ENCODE data around the gene ATXN1.

Gene ATXN1

GRCh38 chr6:16578695-16579285, 182.5 kb downstream of the ATXN1 start:
- no peak for DNase-seq (ENCODE audit: extremely low read depth, low read depth)
- TF ChIP-seq, protein P1, sequence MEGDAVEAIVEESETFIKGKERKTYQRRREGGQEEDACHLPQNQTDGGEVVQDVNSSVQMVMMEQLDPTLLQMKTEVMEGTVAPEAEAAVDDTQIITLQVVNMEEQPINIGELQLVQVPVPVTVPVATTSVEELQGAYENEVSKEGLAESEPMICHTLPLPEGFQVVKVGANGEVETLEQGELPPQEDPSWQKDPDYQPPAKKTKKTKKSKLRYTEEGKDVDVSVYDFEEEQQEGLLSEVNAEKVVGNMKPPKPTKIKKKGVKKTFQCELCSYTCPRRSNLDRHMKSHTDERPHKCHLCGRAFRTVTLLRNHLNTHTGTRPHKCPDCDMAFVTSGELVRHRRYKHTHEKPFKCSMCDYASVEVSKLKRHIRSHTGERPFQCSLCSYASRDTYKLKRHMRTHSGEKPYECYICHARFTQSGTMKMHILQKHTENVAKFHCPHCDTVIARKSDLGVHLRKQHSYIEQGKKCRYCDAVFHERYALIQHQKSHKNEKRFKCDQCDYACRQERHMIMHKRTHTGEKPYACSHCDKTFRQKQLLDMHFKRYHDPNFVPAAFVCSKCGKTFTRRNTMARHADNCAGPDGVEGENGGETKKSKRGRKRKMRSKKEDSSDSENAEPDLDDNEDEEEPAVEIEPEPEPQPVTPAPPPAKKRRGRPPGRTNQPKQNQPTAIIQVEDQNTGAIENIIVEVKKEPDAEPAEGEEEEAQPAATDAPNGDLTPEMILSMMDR (IDR thresholded peaks at IDR 0.05; ENCODE audit: low read depth, low read length, missing control alignments): no peak
- no peak overlapping the region for H3K4me3 ChIP-seq (replicated peaks; ENCODE audit: low read depth, low read length)

GRCh38 chr6:16576451-16577368, 184.6 kb downstream of the ATXN1 start:
- TF ChIP-seq, protein P1 (IDR thresholded peaks at IDR 0.05; ENCODE audit: low read depth, low read length, missing control alignments): no peak
- no peak for DNase-seq (ENCODE audit: extremely low read depth, low read depth)
- no peak overlapping the region for H3K4me3 ChIP-seq (replicated peaks; ENCODE audit: low read depth, low read length)

DNA sequence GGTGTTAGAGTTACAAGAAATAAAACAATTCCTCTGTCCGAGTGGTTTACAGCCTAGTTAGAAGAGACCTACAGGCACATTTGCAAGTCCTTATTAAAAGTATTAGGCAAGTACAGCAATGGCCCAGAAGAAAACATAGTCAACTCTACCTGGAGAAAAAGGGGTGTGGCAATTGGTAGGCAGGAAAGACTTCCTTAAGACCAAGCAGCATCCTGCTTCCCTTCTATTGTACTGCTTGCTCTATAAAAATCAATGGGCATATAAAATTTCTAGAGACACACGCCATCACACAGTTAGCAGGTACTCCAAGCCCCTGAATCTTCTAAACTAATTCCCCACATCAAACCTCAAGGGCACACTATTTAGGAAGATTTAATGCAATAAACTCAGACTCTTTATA, 185.6 kb downstream of the ATXN1 start:
- TF ChIP-seq, protein P1 (IDR thresholded peaks at IDR 0.05; ENCODE audit: low read depth, low read length, missing control alignments): no peak
- DNase-seq (ENCODE audit: extremely low read depth, low read depth): no peak
- H3K4me3 ChIP-seq (replicated peaks; ENCODE audit: low read depth, low read length): no peak overlapping the region

- no peak for DNase-seq (ENCODE audit: extremely low read depth, low read depth)
- TF ChIP-seq, protein P1 (IDR thresholded peaks at IDR 0.05; ENCODE audit: low read depth, low read length, missing control alignments): no peak
- no peak overlapping the region for H3K4me3 ChIP-seq (replicated peaks; ENCODE audit: low read depth, low read length)
Observed at GRCh38 chr6:16572943-16573342, 188.3 kb downstream of the ATXN1 start.

DNA sequence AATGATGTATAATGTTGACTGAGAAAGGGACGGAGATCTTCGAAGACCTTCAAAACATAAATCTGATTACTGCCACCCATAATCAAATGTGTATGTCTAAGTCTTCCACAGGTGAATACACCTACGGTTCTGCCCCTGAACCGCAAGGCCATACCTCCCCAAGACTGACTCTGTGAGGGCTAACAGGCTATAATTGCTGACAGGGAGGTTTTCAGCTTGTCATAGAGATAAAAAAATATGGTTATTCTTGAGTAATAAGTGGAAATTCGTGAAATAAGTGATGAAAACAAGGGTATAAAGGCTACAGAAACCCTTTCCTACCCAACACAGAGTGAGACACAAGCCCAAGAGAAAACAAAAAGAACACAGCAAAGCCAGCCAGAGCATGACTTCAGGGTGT, 188.9 kb downstream of the ATXN1 start:
- H3K4me3 ChIP-seq (replicated peaks; ENCODE audit: low read depth, low read length): no peak overlapping the region
- TF ChIP-seq, protein P1 (IDR thresholded peaks at IDR 0.05; ENCODE audit: low read depth, low read length, missing control alignments): no peak
- no peak for DNase-seq (ENCODE audit: extremely low read depth, low read depth)

DNA sequence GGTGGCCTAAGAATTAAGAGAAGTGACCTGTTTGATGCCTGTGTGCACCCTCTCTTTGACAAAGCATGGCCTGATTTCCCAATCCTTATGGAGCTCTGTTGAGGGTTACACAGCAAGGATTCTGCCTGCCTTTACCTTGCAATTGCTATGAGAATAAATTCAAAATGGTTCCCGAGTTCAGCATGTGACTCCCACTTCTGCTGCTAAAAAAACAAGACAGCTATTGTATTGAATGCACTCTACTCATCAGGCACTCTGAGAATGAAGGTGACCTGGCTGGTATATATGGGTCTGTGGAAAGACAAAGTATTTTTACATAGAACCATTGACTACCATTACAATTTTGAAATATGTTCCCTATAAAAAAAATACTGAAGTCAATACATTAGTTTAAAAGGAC, 190.3 kb downstream of the ATXN1 start:
- no peak overlapping the region for H3K4me3 ChIP-seq (replicated peaks; ENCODE audit: low read depth, low read length)
- DNase-seq (ENCODE audit: extremely low read depth, low read depth): no peak
- TF ChIP-seq, protein P1 (IDR thresholded peaks at IDR 0.05; ENCODE audit: low read depth, low read length, missing control alignments): no peak

Data from HFF-Myc (cell line).